Stimulated activated CD4-positive, alpha-beta T cell treated with anti-CD3 and anti-CD28 coated beads, Interleukin-2, amount 100 ng/mL, for 48 hours (primary cell): ENCODE data around the gene SH3GL1.
A peak's percentile ranks its signal among the peaks of the same experiment; 100 is the strongest.
"Not testable (repeated sequence)": the region's sequence is repeated elsewhere in the genome, so short reads cannot be mapped to it uniquely, and the experiment has no call there.

ENCODE experiments used
- DNase-seq, 2 donors: peaks; one replicate each; pipeline ENCODE4 v3.0.0-alpha.2; 2020

The SH3GL1 gene

DNA sequence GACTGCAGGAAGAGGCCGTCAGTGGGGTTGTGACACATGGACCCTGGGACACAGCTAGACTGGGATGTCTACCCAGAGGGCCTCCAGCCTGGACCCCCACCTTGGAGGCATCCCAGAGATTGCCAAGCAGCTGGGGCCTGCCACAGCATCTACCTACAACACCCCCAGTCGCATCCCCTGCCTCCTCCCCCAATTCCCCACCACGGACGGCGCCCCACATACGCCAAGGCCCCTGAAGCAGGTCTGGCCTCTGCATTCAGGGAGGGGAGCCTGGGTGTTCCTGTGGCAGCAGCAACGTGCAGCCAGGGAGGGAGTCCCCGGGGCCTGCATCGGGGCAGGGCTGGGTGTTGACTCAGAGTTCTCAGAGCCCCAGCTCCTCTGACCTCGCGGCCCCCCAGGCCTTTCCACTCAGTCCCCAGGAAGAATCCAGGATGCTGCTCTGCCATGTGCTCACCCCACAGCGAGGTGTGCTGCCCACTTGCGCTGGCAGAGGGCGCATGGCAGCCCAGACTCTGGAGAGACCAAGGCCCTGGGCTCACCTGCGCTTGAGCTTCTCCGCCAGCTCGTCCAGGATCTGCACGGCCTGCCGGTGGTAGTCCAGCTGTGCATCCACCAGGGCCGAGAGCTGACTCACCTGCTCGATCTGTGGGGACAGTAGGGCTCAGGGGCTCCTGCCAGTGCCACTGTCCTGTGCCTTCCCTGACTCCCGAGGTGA is 37.4 kb downstream of the SH3GL1 start:
- DNase-seq, result no peak

DNA sequence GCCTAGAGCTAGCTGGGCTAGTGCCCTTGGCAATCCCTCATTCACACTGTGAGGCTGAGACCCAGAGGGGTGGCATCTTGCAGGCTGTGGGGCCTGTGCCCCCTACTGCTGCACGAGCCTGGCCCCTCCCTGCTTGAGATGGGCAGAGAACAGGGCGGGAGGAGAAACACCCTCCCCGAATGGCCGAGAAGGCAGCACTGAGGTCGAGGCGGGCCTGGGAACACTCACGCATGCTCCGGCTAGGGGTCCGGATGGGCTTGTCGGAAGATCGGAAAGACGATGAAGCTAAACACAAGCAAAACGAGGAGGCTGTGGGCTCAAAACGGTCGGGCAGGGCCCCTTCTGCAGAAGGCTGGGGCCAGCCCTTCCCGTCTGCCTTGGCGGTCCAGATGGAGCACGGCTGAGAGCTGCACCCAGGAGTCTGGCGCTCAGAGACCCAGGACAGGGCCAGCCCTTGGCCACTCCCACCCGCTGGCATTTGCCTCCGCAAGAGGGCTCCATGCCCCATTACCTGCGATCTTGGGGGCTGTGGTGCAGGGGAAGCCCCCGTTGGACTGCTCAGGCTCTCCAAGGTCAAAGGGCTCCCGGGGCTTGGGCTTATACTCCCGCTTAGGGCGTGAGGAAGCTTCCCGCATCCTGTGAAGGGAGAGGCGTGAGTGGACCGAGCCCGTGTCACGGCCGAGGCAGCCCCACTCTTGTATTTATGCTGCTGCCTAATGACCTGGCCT is 38.1 kb downstream of the SH3GL1 start:
- DNase-seq, result no peak

DNA sequence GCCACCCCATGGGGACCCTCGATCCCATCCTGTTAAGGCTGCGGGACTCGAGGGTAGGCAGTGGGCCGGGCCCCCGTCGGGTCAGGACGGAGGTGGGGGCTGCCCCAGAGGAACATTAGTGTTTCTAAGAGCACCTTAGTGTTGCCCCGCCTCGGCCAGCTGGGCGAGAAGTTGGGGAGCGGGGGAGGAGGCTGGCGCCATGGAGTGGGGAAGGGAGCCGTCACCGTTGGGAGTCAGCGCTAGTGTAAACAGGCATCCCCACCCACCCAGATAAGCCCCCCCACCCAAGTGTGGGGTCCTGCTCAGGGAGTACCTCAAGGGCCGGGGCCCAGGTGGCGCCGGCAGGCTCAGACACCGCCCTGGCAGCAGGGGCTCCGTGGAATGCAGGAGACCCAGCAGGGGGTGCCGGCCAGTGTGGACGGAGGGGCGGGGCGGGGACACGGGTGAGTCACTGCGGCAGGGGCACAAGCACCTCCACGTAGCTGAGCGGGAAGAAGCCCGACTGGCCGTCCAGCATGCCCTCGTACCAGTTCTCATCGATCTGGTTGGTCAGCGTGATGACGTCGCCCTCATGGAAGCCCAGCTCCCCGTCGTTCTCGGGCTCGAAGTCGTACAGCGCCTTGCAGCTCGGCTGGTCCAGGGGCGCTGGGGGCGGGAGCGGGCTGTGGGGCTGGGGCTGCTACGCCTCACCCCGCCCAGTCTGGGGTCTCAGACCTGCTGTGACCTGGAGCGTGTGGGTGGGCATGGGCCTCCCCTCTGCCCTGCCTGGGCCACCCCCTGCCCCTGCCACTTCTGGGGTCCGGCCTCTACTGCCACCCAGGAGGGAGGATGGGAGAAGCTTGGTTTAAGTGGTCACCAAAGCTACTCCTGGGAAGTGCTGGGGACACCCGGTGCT is 38.9 kb downstream of the SH3GL1 start:
- DNase-seq, result no peak

DNA sequence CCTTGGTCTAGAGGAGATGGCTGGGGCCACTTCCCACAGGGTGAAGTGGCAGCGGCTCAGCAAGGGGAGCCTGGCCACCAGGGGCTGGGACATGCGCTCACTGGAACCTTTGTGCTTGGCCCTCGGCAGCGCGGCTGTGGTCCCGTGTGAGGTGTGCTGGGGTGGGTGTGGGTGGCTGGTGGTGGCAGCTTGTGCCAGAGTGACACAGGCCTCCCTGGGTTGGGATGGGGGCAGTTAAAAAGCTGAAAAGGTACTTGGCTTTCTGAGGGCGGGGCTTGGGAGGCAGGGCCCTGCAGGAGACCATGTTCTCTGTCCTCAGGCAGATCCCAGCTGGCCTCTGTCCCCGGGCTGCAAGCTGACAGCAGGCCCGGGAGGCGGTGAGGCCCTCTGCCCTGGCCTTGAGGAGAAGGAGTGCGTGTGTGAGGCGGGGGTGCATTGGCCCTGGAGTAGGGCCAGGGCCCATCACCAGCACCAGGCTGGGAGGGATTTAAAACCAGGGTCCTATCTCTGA is 39.7 kb downstream of the SH3GL1 start:
- no peak for DNase-seq

DNA sequence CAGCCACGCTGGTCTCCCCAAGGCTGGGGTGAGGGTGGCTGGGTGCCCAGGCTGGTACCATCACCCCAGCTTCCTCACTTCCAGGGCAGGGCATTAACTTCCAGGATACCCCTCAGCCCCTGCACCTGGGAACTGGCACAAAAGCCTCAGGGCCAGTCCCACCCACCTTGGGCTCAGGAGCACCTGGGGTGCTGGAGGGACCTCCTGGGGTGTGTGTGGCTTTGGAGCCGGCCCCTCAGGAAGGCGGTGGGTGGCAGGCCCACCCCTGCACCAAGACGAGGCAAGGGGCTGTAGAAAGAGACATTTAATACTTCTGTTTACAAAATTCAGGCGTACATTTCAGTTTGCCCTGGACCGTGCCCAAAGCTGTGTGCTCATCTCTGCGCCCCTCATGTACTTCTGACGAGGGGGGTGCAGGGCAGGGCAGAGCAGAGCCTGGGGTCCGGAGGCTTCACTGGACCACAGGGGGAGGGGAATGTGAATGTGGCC is 40.2 kb downstream of the SH3GL1 start:
- DNase-seq, result no peak

DNA sequence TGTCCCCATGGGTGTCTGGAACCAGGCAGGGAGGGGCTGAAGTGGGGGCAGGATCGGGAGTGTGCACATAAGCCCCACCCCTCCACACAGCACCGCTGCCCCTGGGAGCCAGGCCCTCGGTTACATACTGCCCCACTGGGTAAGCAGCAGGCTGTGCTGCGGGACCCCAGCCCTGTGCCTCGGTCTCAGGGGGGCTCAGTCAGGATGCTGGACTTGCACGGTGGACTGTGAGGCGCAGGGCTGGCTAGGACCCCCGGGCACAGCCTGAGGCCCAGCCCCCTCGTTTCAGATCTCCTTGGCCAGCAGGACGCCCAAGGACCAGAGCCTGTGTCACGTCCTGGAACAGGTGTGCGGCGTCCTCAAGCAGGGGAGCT is 40.7 kb downstream of the SH3GL1 start:
- no peak for DNase-seq

DNA sequence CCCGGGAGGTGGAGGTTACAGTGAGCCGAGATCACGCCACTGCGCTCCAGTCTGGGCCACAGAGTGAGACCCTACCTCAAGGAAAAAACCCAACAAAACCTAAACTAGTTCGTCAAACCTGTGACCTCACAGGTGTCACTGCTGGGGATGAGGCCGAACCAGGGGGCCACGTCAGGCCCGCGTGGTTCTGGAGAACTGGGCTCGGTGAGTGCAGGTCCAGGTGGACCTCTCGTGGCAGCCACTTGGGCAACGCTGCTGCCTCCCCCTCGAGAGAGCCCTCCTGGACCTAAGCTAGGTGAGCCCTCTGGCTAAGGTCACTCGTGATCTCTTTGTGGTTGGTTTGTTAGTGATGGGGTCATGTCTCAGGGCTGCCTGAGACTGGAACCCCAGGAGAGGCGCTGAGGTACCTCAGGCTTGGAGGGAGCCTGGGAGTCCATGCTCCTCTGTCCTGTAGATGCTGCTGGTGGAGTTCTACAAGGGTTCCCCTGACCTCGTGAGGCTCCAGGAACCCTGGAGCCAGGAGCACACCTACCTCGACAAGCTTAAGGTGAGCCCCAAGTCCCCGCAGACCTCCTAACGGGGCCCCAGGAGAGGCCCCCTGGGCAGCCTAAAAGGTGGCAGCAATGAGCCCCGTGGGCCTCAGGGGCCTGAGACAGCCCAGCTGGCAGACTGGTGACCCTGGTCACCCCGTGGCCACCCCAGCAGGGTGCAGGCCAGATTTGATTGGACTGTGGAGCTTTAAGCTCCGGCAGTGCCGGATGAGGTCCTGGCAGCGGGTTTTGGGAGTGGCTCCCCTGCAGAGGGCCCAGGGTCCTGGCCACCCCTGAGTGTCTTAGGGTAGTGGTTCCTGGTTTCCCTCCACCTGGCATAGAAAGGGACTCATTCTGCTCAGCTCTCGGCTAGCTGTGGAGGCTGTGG is 41.4 kb downstream of the SH3GL1 start:
- no peak for DNase-seq

DNA sequence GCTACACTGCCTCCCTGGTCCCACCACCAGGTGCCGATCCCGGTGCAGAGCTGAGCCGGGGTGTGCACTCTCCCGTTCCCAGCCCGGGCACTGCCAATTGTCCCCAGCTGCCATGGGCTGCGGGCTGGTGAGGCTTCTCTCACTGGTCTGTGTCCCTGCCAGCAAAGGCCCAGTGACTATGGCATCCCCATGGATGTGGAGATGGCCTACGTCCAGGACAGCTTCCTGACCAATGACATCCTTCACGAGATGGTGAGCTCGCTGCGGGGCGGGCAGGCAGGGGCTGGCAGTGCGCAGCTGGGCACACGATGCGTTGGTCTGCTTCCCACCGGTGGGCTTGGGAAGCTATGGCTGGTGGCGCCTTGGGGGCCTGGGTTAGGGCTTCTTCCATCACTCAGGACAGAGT is 42.4 kb downstream of the SH3GL1 start:
- no peak for DNase-seq

DNA sequence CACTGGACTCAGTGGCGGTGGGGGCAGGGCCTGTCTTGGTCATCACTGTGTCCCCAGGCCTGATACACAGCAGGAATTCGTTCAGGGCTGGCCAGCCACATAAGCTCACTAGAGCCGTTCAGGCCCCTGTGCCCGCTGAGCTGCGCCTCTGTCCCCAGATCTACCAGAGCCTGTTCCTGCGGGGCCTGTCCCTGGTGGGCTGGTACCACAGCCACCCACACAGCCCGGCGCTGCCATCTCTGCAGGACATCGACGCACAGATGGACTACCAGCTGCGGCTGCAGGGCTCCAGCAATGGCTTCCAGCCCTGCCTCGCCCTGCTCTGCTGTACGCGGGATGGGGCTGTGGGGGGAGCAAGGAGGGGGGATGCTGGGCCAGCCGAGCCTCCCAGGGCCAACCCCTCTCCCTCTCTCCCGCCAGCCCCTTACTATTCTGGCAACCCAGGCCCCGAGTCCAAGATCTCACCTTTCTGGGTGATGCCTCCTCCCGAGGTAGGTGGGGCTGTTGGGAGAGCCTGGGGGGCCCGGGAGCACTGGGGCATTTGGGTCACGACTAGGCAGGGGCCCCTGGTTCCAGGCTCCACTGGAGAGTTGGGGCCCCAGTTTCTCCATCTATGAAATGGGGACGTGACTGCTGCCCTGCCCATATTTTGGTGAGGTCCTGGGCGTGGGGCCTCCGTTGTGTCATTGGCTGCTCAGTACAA is 43.1 kb downstream of the SH3GL1 start:
- no peak for DNase-seq

DNA sequence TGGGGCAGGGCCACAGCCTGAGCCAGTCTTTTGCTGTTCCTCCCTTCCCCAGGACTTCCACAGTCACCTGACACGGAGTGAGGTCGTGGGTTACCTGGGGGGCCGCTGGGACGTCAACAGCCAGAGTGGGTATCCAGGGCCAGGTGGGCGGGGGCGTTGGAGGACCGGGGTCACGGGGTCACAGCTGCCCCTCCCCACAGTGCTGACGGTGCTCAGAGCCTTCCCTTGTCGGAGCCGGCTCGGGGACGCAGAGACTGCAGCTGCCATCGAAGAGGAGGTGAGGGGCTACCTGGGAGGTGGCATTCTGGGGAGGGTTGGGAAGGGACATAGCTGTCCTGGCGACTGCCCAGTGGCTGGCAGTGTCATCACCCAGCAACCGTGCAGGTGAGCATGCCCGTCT is 45.5 kb downstream of the SH3GL1 start:
- no peak for DNase-seq

DNA sequence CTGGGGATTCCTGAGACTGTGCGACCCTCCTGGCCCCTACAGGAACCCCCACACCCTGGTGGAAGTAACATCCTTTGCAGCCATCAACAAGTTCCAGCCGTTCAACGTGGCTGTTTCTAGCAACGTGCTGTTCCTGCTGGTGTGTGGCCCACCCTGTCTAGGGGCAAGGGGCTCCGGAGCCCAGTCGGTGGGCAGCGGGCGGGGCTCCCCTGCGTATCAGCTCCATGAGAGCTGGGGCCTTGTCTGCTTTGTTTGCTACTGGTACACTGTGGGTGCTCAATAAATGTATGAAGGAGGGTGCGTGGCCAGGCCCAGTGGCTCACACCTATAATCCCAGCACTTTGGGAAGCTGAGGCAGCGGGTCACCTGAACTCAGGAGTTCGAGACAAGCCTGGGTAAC is 46.1 kb downstream of the SH3GL1 start:
- DNase-seq, result no peak

DNA sequence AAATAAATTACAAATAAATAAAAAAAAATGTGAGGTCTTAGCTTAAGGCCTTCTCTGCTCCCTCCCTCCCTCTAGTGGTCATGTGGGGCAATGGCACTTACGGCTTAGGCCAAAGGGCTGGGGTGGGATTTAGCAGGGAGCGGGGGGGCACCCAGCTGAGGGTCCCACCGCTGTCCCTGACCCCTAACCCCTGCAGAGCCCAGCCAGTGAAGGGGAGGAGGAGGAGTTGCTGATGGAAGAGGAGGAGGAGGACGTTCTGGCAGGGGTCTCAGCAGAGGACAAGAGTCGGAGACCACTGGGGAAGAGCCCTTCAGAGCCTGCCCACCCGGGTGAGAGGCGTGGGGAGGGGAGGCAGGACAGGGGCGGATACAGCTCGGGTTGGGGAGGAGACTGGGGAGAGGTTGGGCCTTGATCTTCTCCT is 47.6 kb downstream of the SH3GL1 start:
- DNase-seq, result peak; percentile 41 to 53

DNA sequence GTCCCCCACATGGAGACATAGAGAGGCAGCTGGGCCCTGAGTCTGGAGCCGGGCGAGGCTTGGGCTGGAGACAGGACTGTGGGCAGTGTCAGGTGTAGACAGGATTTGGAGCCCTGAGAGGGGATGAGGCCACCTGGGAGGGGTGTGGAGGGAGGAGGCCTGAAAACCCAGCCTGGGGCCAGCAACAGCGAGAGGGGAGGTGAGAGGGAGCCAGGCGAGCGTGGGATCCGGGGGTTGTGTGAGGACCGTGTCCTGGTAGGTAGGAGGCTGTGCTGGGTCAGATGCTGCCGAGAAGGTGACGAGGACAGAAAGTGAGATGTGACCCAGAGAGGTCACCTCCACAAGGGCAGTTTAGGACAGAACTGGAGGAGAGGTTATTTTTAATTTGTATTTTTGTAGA is 49.6 kb downstream of the SH3GL1 start:
- no peak for DNase-seq

DNA sequence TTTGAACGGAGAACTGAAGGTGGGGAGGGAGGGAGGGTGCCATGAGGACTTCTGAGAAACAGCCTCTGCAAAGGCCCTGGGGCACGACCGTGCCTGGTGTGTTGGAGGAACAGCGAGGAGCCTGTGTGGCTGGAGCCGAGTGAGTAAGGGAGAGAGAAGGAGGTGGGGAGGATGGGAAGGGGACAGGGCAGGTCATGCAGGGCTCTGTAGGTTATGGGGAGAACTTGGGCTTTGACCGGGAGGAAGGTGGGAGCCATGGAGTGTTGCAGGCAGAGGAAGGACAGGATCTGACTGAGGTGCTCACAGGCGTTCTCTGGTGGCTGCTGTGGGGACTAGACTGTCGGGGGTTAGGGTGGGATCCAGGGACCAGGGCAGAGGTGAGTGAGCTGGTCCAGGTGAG is 50.2 kb downstream of the SH3GL1 start:
- no peak for DNase-seq

DNA sequence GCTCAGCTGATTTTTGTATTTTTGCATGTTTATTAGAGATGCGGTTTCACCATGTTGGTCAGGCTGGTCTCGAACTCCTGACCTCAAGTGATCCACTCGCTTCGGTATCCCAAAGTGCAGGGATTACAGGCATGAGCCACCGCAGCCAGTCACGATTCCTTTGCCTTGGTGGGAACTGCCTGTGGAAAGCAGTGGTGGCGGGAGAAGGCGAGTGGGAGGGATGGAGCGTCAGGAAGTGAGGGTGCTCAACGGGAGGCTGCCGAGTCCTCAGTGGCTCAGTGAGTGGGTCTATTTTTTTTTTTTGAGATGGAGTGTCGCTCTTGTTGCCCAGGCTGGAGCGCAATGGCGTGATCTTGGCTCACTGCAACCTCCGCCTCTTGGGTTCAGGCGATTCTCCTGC is 51.1 kb downstream of the SH3GL1 start:
- DNase-seq, result not testable (repeated sequence)

DNA sequence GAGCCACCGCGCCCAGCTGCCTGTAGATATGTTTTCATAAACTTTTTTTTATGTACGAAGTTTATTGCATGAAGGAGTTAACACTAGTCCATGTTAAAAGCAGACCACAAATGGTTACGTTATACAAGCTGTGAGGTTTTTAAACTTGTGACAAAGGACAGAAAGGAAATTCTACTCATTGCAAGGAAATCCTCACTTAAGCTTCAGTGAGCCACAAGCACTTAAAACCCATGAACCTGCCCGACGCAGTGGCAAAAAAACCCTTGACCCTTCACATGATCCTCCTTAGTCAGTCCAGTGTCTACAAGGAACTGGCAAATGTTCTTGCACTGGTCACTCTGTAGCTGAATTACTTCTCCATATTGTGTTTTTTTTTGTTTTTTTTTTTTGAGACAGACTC is 52.8 kb downstream of the SH3GL1 start:
- DNase-seq, result no peak

DNA sequence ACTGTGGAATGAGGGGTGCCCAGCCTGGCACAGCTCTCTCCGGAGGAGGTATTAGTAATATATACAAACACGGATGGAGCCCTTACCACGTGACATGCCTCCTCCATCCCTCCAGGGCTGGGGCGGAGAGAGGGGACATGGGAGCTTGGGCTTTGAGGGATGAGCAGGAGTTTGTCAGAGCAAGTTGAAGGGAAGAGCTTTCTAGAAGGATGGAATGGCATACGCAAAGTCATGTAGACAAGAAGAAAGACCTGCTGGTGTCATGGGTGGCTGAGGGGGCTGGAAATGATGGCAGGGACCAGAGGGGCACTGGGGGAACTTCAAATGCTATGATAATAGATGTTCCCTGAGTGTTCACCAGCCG is 54.3 kb downstream of the SH3GL1 start:
- DNase-seq, result no peak

DNA sequence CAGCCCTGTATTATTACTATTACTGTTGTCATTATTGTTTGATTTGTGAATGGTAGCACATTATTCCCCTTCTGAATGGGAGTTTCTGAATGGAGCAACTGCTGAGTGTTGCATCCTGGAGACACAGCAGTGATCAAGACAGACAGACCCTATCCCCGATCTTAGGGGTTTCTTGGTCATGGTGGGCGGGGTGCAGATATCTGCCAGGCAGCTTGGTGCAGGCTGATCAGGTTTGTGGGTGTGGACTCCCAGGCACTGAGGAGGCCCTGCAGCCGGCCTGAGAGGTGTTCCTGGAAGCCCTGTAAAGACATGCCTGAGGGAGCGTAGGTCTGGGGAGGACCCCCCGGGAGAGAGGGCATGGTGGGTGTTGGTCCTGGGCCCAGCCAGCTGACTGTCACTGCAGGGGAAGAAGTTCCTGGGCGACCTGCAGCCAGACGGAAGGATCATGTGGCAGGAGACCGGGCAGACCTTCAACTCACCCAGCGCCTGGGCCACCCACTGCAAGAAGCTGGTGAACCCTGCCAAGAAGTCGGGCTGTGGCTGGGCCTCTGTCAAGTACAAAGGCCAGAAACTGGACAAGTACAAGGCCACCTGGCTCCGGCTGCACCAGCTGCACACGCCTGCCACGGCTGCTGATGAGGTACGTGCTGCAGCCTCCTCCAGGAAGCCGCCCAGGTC is 54.9 kb downstream of the SH3GL1 start:
- no peak for DNase-seq

DNA sequence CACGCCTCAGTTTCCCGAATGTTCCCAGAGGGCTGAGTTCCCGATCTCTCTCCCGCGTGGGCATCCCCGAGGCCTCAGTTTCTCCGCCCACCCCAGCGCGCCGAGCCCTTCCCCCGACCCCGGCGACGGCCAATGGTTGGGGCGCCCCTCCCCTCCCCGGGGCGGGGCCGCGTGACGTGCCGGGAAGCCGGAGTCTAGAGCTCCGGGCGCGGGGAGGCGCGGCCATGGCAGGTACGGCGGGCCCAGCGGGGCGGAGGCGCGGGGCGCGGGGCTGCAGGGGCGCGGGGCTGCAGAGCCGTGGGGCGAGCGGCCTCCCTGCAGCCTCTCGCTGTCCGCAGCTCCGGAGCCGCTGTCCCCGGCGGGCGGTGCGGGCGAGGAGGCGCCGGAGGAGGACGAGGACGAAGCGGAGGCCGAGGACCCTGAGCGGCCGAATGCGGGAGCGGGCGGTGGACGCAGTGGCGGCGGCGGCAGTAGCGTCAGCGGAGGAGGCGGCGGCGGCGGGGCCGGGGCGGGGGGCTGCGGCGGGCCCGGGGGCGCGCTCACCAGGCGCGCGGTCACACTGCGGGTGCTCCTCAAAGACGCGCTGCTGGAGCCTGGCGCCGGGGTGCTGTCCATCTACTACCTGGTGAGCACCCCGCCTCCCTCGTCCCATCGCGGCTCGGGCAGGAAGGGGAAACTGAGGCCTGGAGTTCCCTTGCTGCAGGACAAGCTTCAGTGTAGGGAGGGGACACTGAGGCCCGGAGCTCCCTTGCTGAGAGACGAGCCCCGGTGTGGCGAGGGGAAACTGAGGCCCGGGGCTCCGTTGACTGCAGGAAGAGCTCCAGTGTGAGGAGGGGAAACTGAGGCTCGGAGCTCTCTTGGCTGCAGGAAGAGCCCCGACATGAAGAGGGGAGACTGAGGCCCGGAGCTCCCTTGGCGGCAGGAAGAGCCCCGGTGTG is 56.7 kb downstream of the SH3GL1 start, which contains the start of gene MPND:
MPND (plus strand) TSS at position 193 of the 938 bp plus-strand sequence; CDS start at position 225, 32 bp downstream.
- peak; percentile 94 for DNase-seq
